Cardiac muscle cell (in vitro differentiated cells and primary cell): Measurements from ENCODE around the gene AQP5. TPM values are rescaled to one million over a fixed set of nuclear protein-coding genes. Genes with fewer than 3 reads are reported as not detected.

Experiments
- DNase-seq, 2 donors: peaks; one replicate each; pipeline versions ENCODE4 v3.0.0 to v3.0.0-alpha.2; 2010 to 2017; ENCODE audit warnings: low read depth in 1 of 2, low spot score in 1 of 2
- H3K27ac ChIP-seq: fragments of 200-600 bp; sonication (generic); 2 replicates; pipeline ENCODE4 v1.5.1; 2016
- H3K27me3 ChIP-seq: fragments of 200-600 bp; sonication (generic); 2 replicates; pipeline ENCODE4 v1.6.0; 2016; ENCODE audit warnings: control low read depth
- H3K36me3 ChIP-seq: fragments of 200-600 bp; sonication (generic); 2 replicates; pipeline ENCODE4 v1.5.1; 2016; ENCODE audit warnings: control low read depth
- H3K4me1 ChIP-seq: fragments of 200-600 bp; sonication (generic); 2 replicates; pipeline ENCODE4 v1.8.1; 2017; ENCODE audit warnings: low read depth, mild to moderate bottlenecking, mixed run types
- H3K4me3 ChIP-seq: fragments of 200-600 bp; sonication (generic); 2 replicates; pipeline ENCODE4 v1.5.1; 2016; ENCODE audit warnings: mild to moderate bottlenecking
- H3K9me3 ChIP-seq: fragments of 200-600 bp; sonication (generic); 2 replicates; pipeline ENCODE4 v1.5.1; 2017; ENCODE audit warnings: low read depth, mild to moderate bottlenecking, control low read depth
- CTCF ChIP-seq: IDR thresholded peaks from 2 replicates; pipeline ENCODE4 v1.5.1; 2012; ENCODE audit warnings: low read depth, mild to moderate bottlenecking, low read length
- polyA plus RNA-seq: library from polyadenylated mRNA; unstranded; fragments of >200 nt; fragmentation: Nextera tagmentation; extraction: Ambion mirVana; gene quantifications from 2 replicates; pipeline ENCODE4 v1.2.1, GENCODE V29; 2016
- total RNA-seq: library from RNA; depleted of rRNA; stranded (reverse); fragments of >200 nt; gene quantifications from 2 replicates; pipeline ENCODE4 v1.2.3, GENCODE V29; 2016

Gene AQP5
- total and polyA plus RNA-seq, 2 experiments from 2014 or later: 0.56 to 1.6 TPM

- no peak for TF ChIP-seq CTCF
- H3K36me3 ChIP-seq: no peaks in the 10 kb centered on the region
- H3K4me1 ChIP-seq: no peaks in the 10 kb centered on the region
- peaks cover 23% of the 10 kb centered on the region for H3K27me3 ChIP-seq
- H3K4me3 ChIP-seq: no peak overlapping the region
- DNase-seq: no peak
- H3K9me3 ChIP-seq: no peaks in the 10 kb centered on the region
- no peak overlapping the region for H3K27ac ChIP-seq
Observed at GRCh38 chr12:49952391-49953055, 9.1 kb upstream of the AQP5 start.

GRCh38 chr12:49953151-49953550 is 8.5 kb upstream of the AQP5 start:
- Histone ChIP-seq H3K27me3 (peaks cover 30% of the 10 kb centered on the region), H3K4me1 (no peaks in the 10 kb centered on the region), H3K4me3 (no peak overlapping the region), H3K27ac (no peak overlapping the region), H3K9me3 (no peaks in the 10 kb centered on the region), H3K36me3 (no peaks in the 10 kb centered on the region)
- no peak for TF ChIP-seq CTCF
- DNase-seq: no peak

- H3K9me3 ChIP-seq: no peaks in the 10 kb centered on the region
- no peak for TF ChIP-seq CTCF
- H3K27me3 ChIP-seq: peaks cover 40% of the 10 kb centered on the region
- H3K4me3 ChIP-seq: no peak overlapping the region
- DNase-seq: no peak
- H3K27ac ChIP-seq: no peak overlapping the region
- H3K36me3 ChIP-seq: no peaks in the 10 kb centered on the region
- H3K4me1 ChIP-seq: peaks cover under 1% of the 10 kb centered on the region
Observed at GRCh38 chr12:49953961-49954846, 7.5 kb upstream of the AQP5 start.

GRCh38 chr12:49954863-49955830 is 6.5 kb upstream of the AQP5 start:
- H3K27me3 ChIP-seq: peaks cover 50% of the 10 kb centered on the region
- H3K9me3 ChIP-seq: no peaks in the 10 kb centered on the region
- TF ChIP-seq CTCF: no peak
- no peaks in the 10 kb centered on the region for H3K36me3 ChIP-seq
- H3K4me1 ChIP-seq: peaks cover 10% of the 10 kb centered on the region
- H3K27ac ChIP-seq: no peak overlapping the region
- no peak overlapping the region for H3K4me3 ChIP-seq
- DNase-seq: no peak
